ENCODE data around the gene SAMD3.
A peak's percentile ranks its signal among the peaks of the same experiment; 100 is the strongest.
"Not testable (repeated sequence)": the region's sequence is repeated elsewhere in the genome, so short reads cannot be mapped to it uniquely, and the experiment has no call there.

Gene SAMD3

DNA sequence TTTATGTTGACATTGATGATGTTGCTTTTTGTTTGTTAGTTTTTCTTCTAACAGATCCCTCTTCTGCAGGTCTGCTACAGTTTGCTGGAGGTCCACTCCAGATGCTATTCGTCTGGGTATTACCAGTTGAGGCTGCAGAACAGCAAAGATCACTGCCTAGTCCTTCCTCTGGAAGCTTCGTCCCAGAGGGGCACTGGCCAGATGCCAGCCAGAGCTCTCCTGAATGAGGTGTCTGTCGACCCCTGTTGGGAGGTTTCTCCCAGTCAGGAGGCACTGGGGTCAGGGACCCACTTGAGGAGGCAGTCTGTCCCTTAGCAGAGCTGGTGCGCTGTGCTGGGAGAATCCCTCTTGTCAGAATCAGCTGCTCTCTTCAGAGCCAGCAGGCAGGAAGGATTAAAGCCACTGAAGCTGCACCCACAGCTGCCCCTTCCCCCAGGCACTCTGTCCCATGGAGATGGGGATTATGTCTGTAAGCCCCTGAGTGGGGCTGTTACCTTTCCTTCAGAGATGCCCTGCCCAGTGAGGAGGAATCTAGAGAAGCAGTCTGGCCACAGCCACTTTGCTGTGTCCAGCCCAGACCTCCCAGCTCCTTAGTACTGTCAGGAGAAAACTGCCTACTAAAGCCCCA lies 49.3 kb downstream of the SAMD3 start:
- not testable (repeated sequence) for DNase-seq (ENCODE audit: low spot score)

- DNase-seq (ENCODE audit: low spot score) = not testable (repeated sequence)
Observed at GRCh38 chr6:130170160-130170559, 52.6 kb downstream of the SAMD3 start.

DNA sequence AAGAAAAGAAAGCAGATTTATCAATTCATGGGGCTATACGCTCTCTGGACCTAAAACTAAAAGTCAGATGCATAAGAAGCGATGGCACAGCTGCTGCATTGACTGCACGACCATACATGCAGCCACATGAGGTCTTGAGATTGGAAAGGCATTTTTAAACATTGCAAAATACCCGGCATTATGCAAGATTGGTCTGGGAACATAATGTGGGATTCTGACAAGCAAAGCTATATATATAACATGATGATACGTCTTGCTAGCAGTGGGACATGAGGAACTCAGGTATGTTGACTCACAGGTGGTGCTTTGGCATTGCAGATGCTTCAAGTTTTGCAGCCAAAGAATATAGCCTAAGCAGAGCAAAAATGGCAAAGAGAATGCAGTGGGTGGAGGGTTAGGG lies 55.1 kb downstream of the SAMD3 start:
- no peak for DNase-seq (ENCODE audit: low spot score)

GRCh38 chr6:130164251-130164650 lies 58.5 kb downstream of the SAMD3 start:
- no peak for DNase-seq (ENCODE audit: low spot score)

GRCh38 chr6:130163266-130163665 lies 59.5 kb downstream of the SAMD3 start:
- DNase-seq (ENCODE audit: low spot score) = no peak

DNA sequence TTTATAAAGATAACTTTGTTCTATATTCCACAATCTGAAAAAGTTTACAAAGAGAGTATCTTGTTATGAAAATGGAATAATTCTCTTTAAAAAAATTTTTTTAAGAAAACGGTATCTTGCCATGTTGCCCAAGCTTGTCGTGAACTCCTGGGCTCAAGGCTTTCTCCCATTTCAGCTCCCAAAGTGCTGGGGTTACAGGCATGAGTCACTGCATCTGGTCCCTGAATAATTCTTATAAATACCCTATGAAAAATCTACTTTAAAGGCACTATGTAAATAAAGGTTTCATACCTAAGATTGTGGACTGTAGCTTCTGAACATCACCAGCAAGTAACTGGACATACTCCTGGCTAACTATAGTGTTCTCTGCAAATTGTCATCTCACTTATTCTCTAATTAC lies 60.3 kb downstream of the SAMD3 start:
- DNase-seq (ENCODE audit: low spot score) = no peak

- DNase-seq (ENCODE audit: low spot score) = no peak
Observed at GRCh38 chr6:130161683-130162404, 60.9 kb downstream of the SAMD3 start.

- no peak for DNase-seq (ENCODE audit: low spot score)
Observed at GRCh38 chr6:130159956-130160355, 62.8 kb downstream of the SAMD3 start.

DNA sequence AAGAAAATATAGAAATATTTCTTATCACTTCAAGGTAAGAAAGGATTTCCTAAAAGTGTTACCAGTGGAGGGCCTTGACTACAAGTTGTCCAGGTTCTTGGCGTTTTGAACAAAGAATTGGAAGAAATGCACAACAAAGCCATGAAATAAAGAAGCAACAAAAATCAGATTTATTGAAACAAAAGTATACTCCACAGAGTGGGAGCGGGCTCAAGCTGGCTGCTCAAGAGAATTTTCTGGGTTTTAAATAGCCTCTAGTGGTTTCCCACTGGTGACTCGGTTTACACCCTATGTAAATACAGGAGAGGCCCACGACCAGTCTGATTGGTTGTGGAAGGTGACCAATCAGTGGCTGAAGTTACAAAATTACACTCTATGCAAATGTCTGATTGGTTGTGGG lies 64.2 kb downstream of the SAMD3 start:
- DNase-seq (ENCODE audit: low spot score) = no peak

- DNase-seq (ENCODE audit: low spot score) = no peak
Observed at GRCh38 chr6:130158056-130158455, 64.7 kb downstream of the SAMD3 start.

DNA sequence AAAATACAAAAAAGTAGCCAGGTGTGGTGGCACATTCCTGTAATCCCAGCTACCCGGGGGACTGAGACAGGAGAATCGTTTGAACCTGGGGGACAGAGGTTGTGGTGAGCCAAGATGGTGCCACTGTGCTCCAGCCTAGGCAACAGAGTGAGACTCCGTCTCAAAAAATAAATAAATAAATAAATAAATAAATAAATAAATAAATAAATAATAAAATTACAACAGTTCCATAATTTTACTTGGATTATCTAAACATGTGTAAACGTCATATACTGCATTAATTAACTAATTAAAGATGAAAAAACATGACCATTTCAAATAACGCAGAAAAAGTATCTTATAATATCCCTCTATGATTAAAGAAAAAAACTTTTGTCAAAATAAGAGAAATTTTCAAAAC lies 65.8 kb downstream of the SAMD3 start:
- DNase-seq (ENCODE audit: low spot score) = no peak

GRCh38 chr6:130152908-130153510 lies 69.7 kb downstream of the SAMD3 start:
- no peak for DNase-seq (ENCODE audit: low spot score)

DNA sequence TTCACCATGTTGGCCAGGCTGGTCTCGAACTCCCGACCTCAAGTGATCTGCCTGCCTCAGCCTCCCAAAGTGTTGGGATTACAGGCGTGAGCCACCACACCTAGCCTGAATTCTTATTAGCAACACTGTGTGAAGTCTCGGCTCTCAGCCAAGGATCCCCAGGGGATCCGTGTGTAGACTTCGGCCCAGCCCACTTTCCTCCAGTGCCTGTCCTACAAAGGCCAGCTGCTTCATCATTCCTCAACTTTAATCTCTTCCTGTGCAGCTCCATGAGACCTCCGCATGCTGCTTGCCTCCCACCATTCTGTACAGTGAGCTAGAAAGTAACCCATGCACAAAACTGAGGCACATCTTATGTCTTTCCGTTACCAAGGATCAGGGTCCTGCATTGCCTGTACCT lies 71.8 kb downstream of the SAMD3 start:
- DNase-seq (ENCODE audit: low spot score) = no peak

DNA sequence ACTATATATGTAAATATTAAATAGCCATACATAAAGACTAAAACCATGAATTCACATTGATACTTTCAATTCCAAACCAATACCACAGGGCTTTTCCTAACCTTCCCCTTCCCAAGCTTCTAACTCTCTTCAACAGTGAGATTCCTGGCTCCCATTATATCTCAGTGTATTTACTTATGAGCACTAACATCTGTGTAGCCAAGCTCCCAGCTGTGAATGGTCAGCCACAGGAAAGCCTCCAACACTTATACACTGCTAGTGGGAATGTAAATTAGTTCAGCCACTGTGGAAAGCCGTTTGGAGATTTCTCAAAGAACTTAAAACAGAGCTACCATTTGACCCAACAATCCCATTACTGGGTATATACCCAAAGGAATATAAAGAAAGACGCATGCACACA lies 73.7 kb downstream of the SAMD3 start:
- DNase-seq (ENCODE audit: low spot score) = not testable (repeated sequence)

- DNase-seq (ENCODE audit: low spot score) = no peak
Observed at GRCh38 chr6:130148181-130148580, 74.6 kb downstream of the SAMD3 start.

DNA sequence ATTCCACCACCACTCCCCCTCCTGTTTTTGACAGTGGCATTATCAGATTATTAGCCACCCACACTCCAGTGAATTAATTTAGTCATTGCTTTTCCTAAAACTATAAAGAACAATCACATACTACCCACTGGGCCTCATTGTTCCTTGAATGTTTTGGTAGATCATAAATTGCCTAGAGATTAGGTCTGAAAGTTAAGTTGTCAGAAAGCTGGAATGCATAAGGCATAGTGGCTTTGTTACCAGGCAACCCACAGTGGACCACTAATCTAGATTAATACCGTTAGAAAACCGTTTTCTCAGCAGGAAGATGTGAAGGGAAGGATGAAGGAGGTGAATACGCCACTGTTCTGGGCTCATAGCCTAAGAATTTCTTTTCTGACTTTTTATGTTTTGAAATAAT lies 75.6 kb downstream of the SAMD3 start:
- no peak for DNase-seq (ENCODE audit: low spot score)

DNA sequence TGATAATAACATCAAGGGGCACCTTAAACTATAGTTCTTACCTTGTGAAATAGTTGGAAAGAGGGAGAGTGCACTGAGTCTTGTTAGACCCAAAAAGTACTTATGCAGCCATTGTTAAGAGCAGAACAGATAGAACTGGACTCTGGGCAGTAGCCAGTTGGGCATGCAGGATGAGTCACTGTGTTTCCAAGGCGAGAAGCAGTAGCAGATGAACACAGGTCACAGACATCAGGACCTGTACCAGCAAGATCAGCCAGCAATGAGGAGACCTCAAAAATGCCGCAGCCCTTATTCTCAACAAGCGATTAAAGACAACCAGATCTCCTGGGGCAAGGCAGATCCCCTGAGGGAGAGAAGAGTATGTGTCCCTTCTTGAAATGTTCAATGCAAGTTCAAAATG lies 79.0 kb downstream of the SAMD3 start:
- no peak for DNase-seq (ENCODE audit: low spot score)

GRCh38 chr6:130140084-130140483 lies 82.7 kb downstream of the SAMD3 start:
- DNase-seq (ENCODE audit: low spot score) = no peak

- no peak for DNase-seq (ENCODE audit: low spot score)
Observed at GRCh38 chr6:130138909-130139242, 83.9 kb downstream of the SAMD3 start.

GRCh38 chr6:130138116-130138908 lies 84.4 kb downstream of the SAMD3 start:
- DNase-seq (ENCODE audit: low spot score) = no peak

DNA sequence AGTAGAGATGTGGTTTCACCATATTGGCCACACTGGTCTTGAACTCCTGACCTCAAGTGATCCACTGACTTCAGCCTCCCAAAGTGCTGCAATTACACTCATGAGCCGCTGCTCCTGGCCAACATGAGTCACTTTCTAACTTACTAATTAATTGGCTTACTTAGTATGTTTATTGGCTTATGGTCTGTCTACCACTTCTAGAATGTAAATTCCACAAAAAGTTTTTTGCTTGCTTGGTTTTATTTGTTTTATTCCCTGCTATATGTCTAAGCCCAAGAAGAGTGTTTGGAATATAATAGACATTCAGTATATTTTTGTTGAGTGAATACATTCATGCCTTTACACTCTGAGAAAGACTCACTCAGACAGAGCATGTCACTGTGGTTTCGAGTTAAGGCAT lies 86.0 kb downstream of the SAMD3 start:
- no peak for DNase-seq (ENCODE audit: low spot score)

GRCh38 chr6:130134582-130134981 lies 88.2 kb downstream of the SAMD3 start:
- peak; percentile 26 for DNase-seq (ENCODE audit: low spot score)

- no peak for DNase-seq (ENCODE audit: low spot score)
Observed at GRCh38 chr6:130132286-130132701, 90.5 kb downstream of the SAMD3 start.

Measured in pons (tissue), 1 donor.